ENCODE measurements around the gene SH3RF3.
"Not testable (repeated sequence)": the region's sequence is repeated elsewhere in the genome, so short reads cannot be mapped to it uniquely, and the experiment has no call there.

Gene SH3RF3

DNA sequence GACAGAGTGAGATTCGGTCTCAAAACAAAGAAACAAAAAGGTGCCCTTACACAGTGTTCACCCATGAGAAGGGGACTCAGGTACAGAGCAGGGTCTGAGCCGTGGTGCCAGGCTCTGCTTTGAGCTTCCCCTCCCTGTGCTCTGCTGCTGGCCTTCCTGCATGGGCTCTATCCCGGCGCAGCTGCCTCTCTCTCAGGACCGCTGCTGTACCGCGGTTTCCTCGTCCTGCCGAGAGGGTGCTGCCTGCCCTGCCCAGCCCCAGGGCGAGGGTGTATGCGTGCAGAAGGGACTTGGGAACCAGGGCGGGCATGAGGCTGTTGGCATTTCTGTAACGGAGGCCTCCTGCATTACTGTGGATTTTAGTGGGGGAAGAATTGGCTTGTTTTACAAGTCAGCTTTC is 30.1 kb downstream of the SH3RF3 start:
- no peak for DNase-seq (ENCODE audit: low spot score)

GRCh38 chr2:109160714-109161440 is 31.9 kb downstream of the SH3RF3 start:
- no peak for DNase-seq (ENCODE audit: low spot score)

DNA sequence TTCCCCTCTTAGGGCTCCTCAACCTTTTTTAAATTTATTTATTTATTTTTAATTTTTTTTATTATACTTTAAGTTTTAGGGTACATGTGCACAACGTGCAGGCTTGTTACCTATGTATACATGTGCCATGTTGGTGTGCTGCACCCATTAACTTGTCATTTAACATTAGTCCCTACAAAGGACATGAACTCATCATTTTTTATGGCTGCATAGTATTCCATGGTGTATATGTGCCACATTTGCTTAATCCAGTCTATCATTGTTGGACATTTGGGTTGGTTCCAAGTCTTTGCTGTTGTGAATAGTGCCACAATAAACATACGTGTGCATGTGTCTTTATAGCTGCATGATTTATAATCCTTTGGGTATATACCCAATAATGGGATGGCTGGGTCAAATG is 33.4 kb downstream of the SH3RF3 start:
- DNase-seq (ENCODE audit: low spot score): not testable (repeated sequence)

DNA sequence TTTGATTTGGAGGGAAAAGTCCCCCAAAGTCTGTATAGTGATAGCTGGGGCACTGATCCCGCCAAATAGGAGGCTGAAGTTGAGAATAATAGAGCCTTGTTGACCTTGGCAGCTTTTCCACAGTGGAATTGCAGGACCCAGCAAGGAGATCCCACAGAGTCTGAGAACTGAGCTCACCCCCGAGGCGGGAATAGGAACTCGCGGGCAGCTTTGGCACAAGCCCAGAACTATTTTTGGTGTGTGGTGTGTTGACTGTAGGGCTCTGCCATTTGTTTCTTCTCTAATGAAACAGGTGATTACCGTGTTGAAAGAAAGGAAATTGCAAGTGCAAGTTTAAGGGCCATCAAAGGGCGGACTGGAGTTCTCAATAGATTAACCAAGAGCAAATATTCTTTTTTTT is 34.0 kb downstream of the SH3RF3 start:
- DNase-seq (ENCODE audit: low spot score): no peak

DNA sequence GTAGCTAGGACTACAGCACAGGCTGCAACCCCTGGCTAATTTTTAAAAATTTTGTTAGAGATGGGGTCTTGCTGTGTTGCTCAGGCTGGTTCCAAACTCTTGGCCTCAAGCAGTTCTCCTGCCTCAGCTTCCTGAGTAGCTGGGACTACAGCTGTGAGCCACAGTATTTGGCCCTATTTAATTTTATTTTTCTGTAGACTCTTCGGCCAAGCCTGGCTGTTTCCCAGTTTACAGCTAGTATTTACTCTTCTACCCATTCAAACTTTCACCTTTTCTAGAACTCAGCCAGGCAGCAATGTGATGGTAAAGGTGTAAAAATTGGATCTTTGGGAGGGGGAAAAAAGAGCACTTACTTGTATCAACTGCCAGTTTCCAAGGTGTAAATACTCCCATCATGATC is 35.3 kb downstream of the SH3RF3 start:
- no peak for DNase-seq (ENCODE audit: low spot score)

- no peak for DNase-seq (ENCODE audit: low spot score)
These were observed 35.8 kb downstream of the SH3RF3 start for GRCh38 chr2:109164739-109165221.

GRCh38 chr2:109166811-109167210 is 37.8 kb downstream of the SH3RF3 start:
- no peak for DNase-seq (ENCODE audit: low spot score)

DNA sequence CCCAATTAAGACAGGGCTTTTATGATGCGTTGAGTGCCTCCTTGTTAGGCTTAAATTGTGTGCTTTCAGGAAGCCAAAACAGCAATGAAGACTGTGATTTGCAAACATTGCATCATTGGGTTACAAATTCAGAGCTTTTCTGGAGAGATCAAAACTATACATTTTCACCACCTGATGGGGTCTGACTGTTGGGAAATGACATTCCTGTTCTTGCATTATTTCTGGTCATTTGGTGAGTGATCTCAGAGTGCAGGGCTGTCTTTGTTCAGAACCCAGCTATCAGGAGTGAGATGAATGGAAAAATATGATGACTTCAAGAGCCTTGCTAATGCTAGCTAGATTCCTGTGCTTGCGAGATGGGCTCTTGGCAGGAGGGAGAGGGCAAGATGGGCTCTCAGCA is 39.1 kb downstream of the SH3RF3 start:
- no peak for DNase-seq (ENCODE audit: low spot score)

GRCh38 chr2:109168716-109169115 is 39.7 kb downstream of the SH3RF3 start:
- no peak for DNase-seq (ENCODE audit: low spot score)

- no peak for DNase-seq (ENCODE audit: low spot score)
These were observed 41.6 kb downstream of the SH3RF3 start for GRCh38 chr2:109170645-109171044.

DNA sequence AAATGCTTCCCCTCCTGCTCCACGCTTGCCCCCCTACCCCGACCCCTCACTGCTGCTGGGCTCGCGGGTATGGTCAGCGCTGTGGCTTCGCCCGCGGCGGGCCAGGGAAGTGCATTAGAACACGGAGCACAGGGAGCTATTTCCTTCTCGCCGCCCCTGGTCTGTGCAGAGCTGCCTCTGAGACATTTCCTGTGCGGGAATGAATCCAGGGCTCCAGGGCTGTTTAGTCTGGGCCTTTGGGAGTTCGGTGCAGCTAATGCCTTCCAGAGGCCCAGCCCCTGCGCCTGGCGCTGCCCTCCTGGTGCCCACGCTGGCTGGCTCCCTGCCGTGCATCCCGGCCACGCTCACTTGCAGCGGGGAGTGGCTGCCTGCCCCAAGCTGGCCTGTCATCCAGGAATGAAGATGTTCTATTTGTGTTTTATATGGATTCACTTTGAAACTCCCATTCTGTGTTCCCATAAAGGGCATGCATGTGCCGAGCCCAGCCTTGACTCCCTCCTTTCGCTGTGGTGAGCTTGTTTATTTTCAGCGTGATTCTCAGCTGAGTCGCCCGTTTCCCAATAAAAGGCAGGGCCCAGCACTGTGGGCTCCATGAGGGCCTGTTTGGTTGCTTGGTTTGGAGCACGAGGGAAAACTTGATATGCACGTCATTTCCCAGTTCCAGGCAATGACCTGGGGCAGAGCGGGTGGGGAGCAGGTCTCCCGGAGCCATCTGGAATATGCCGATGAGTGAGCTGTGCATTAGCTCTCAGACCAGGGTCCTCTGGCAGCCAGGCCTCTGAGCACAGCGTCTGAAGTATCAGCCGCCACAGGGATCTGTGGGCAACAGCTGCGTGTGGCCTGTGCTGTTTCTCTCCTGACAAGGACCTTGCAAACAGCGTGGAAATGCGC is 42.7 kb downstream of the SH3RF3 start:
- DNase-seq (ENCODE audit: low spot score): no peak

DNA sequence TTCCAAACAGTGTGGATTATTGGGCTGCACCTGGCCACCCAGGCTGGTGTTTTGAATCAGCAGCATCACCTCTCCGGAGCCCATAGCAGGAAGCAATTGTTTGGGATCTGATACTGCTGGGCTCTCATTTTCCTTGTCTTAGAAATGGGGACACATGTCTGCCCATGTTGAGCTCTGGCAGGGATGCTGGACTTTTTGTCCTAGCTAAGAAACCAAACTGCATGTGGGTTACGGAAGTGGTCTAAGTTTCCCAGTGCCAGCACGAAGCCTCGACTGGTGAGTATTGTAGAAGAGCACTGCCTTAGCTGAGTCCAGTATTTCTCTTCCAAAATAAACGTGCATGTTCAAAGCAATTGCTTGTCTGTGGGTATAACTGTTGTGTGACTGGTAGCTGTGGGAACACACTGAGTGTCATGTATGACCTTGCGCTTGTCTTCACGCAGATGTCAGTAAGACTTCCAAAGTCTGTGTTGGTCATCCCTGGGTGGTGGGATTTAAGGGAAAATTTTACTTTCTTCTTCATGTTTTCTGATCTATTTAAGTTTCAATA is 43.6 kb downstream of the SH3RF3 start:
- no peak for DNase-seq (ENCODE audit: low spot score)

DNA sequence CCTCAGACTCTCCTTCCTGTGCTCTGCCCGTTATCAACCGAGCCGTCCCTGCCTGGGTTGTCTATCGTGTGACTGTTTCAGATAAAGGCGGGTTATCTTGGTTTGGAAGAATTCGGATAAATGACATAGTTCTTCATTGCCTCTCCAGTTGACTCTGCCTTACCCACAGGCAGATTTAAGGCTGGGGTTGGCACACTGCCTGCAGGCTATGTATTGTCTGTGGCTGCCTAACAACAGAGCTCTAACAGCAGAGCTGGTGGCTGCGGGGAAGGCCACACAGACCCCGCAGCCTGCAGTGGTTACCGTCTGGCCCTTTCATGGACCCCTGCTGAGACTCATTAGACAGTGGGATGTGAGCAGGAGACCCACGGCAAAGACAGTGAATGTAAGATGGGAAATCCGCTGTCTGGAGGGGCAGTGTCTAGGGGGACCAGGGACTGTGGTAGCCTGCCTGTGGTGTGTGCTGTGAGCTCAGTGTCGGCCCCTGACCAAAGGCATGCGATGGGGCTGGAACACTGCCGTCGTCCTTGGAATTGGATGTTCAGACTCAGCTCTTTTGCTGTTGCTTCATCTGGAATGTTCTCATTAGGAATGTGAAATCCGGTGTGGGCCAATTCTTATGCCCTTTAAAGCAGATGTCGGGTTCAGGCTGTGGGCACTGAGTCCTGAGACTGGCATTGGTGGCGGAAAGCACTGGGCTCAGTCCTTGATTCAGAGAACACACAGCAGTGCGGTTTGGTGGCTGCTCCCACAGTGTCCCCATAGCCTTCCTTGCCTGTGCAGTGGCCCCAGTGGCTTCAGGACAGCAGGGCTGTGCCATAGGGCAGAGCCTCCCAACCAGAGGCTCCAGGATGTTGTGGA is 44.5 kb downstream of the SH3RF3 start:
- no peak for DNase-seq (ENCODE audit: low spot score)

DNA sequence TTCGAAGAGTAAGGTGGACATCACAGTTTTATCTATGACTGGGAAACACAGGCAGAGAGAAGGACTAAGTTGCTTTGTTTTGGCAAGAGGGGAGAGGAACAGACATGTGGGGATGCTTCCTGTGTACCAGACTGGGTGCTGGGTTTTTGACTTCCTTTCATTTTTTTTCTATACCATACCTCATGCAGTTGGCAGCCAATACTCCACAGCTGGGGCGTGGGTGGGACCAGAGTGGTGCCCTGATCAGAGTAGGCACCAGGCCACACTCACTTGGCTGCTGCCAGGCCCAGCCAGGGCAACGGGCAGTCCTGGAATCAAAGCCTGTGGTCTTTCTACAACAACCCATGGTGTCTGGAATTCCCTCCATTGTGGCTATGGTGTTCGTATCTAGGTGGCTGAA is 45.2 kb downstream of the SH3RF3 start:
- no peak for DNase-seq (ENCODE audit: low spot score)

GRCh38 chr2:109174626-109175349 is 45.8 kb downstream of the SH3RF3 start:
- DNase-seq (ENCODE audit: low spot score): no peak

- DNase-seq (ENCODE audit: low spot score): no peak
These were observed 46.3 kb downstream of the SH3RF3 start for GRCh38 chr2:109175350-109175678.

DNA sequence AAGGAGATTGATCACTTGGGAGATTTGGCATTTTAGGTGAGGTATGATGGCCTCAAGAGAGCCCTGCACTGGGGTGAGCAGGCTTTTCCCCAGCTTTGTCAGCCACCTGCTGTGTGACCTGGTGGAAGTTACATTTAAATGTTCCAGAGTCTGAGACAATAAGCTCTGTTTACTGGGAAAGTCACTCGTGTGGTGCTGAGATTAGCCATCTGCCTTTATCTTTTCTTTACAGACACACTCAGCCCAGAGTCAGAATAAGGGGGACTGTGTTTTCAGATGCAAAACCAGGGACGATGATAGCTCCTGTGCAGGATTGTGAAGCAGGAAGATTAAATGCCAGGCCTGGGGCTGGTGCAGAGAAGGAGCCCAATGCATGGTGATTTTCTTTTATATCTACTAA is 47.9 kb downstream of the SH3RF3 start:
- no peak for DNase-seq (ENCODE audit: low spot score)

DNA sequence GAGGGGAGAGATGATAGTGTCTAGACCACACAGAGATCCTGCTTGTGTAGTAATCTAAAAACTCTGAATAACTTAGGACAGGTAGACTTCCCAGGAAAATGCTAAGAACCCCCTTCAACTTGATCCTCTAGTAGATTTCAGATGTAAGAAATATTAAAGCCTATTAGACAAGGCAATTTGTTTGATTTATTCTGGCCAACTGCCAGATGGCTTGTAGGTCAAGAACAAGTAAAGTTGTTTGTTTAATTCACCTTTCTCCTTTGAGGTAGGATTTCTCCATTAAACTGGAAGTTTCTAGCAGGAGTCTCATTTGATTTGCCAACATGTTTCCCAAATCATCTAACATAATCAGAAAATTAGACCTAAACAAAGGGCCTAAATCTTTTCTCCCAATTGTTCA is 48.6 kb downstream of the SH3RF3 start:
- DNase-seq (ENCODE audit: low spot score): no peak

DNA sequence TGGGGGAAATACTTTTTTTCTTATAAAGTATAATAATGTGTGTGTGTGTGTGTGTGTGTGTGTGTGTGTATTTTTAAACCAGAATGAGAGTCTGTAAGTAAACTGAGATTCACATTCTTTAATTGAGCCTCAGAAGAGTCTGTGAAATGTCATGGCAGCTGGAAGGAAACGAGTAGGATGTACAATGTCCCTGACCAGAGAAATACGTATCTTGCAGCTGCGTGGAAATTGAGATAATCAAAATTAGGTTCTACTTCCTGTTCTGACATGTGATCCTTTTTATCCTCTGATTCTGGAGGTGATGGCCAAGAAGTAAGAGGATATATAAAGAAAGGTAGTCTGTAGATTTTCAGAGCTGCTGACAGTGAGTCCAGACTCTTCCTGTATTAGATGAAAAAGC is 50.0 kb downstream of the SH3RF3 start:
- no peak for DNase-seq (ENCODE audit: low spot score)

- no peak for DNase-seq (ENCODE audit: low spot score)
These were observed 51.8 kb downstream of the SH3RF3 start for GRCh38 chr2:109180786-109181185.

- DNase-seq (ENCODE audit: low spot score): no peak
These were observed 53.4 kb downstream of the SH3RF3 start for GRCh38 chr2:109182426-109182825.

DNA sequence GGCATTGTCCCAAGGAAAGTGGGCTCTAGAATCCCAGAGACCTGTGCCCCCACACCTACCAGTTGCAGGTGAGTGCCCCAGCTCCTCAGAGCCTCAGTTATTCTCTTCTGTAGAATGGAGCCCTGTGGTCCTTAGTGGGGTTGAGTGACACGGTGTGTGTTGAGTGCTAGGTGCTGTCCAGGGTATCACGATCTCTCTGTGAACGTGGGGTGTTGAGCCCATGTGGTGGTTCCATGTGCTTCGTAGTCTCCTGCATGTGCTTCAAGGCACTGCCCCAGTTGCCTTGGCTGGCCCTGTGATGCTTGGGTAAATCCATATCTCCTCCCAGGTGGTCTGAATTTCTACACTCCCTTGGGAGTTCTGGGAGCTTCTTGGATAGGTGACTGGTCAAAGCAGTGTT is 54.9 kb downstream of the SH3RF3 start:
- DNase-seq (ENCODE audit: low spot score): no peak
